IMR-90 (cell line): ENCODE results near the gene NPBWR2. TPM values are rescaled to one million over a fixed set of nuclear protein-coding genes. Genes with fewer than 3 reads are reported as not detected.

ENCODE experiments used
- ATAC-seq: fragments of 200-7000 bp; cut with Tn5 transposase; 2 replicates; pipeline ENCODE4 v1.9.1; 2020; ENCODE audit warnings: low read depth, mild to moderate bottlenecking, moderate library complexity
- BruUV-seq: library from RNA; stranded (reverse); fragments of 400-500 nt; replicated peaks from 2 replicates; lab custom pipeline; 2021; lab: Mats Ljungman, UMichigan
- CTCF ChIA-PET: fragments of 300-600 bp; formaldehyde crosslinking; extraction: SDS; loops from one replicate; lab custom pipeline; 2021; ENCODE audit warnings: antibody characterized with exemption; lab: Yijun Ruan, JAX
- POLR2A ChIA-PET: fragments of 300-600 bp; sonication (Branson Sonifier 250); formaldehyde crosslinking; loops from one replicate; lab custom pipeline; 2022; ENCODE audit warnings: antibody characterized with exemption; ENCODE audit not compliant: unreplicated experiment; lab: Charles Lee
- DNase-seq: peaks from one replicate; pipeline ENCODE4 v3.0.0; 2013
- H2AFZ ChIP-seq: replicated peaks from 2 replicates; pipeline ENCODE3; 2013; ENCODE audit warnings: low read length, mild to moderate bottlenecking; ENCODE audit not compliant: poor library complexity
- H2AK5ac ChIP-seq: 2 replicates; pipeline ENCODE4 v1.6.1; 2013; ENCODE audit warnings: low read depth, low read length, inconsistent platforms
- H2AK9ac ChIP-seq: replicated peaks from 2 replicates; pipeline ENCODE3; 2013; ENCODE audit warnings: mild to moderate bottlenecking, low read depth, low read length, moderate library complexity; ENCODE audit not compliant: poor library complexity
- H2BK120ac ChIP-seq: 2 replicates; pipeline ENCODE4 v1.6.1; 2013; ENCODE audit warnings: low read depth, low read length, inconsistent platforms
- H2BK15ac ChIP-seq: 3 replicates; pipeline ENCODE4 v1.6.1; 2013; ENCODE audit warnings: low read depth, low read length, inconsistent platforms
- H2BK20ac ChIP-seq: 2 replicates; pipeline ENCODE4 v1.6.1; 2013; ENCODE audit warnings: low read depth, mild to moderate bottlenecking, inconsistent platforms, low read length, moderate library complexity
- H2BK5ac ChIP-seq: 2 replicates; pipeline ENCODE4 v1.6.1; 2013; ENCODE audit warnings: mild to moderate bottlenecking, low read depth, low read length, inconsistent platforms; ENCODE audit not compliant: poor library complexity, severe bottlenecking
- H3K14ac ChIP-seq: replicated peaks from 2 replicates; pipeline ENCODE4 v1.6.1; 2013; ENCODE audit warnings: low read depth, low read length, inconsistent platforms
- H3K18ac ChIP-seq: 2 replicates; pipeline ENCODE4 v1.6.1; 2013; ENCODE audit warnings: low read depth, low read length, control low read depth
- H3K23ac ChIP-seq: 2 replicates; pipeline ENCODE4 v1.6.1; 2013; ENCODE audit warnings: low read depth, low read length, inconsistent platforms
- H3K27ac ChIP-seq: 2 replicates; pipeline ENCODE4 v1.5.1; 2013; ENCODE audit warnings: mild to moderate bottlenecking, control low read depth, low read length; ENCODE audit not compliant: insufficient read depth
- H3K27me3 ChIP-seq: 2 replicates; pipeline ENCODE4 v1.6.1; 2013; ENCODE audit warnings: low read length; ENCODE audit not compliant: control insufficient read depth, insufficient read depth
- H3K36me3 ChIP-seq: 2 replicates; pipeline ENCODE4 v1.6.1; 2013; ENCODE audit warnings: low read length, mixed read lengths; ENCODE audit not compliant: control insufficient read depth, insufficient read depth
- H3K4ac ChIP-seq: 2 replicates; pipeline ENCODE4 v1.6.1; 2013; ENCODE audit warnings: low read depth, low read length, inconsistent platforms
- H3K4me1 ChIP-seq: 2 replicates; pipeline ENCODE4 v1.6.1; 2013; ENCODE audit warnings: low read length, mixed read lengths; ENCODE audit not compliant: control insufficient read depth, insufficient read depth
- H3K4me2 ChIP-seq: 2 replicates; pipeline ENCODE4 v1.6.1; 2013; ENCODE audit warnings: low read depth, mild to moderate bottlenecking, control low read depth, low read length, moderate library complexity
- H3K4me3 ChIP-seq: 2 replicates; pipeline ENCODE4 v1.5.1; 2013; ENCODE audit warnings: low read depth, mild to moderate bottlenecking, control low read depth, low read length, moderate library complexity; ENCODE audit not compliant: insufficient read depth
- H3K56ac ChIP-seq: 2 replicates; pipeline ENCODE4 v1.6.1; 2013; ENCODE audit warnings: low read length, inconsistent platforms; ENCODE audit not compliant: insufficient read depth; ENCODE audit errors: extremely low read depth
- H3K79me1 ChIP-seq, 2 experiments: 2 replicates each; pipeline ENCODE4 v1.6.1; 2013; ENCODE audit warnings: low read length in 2 of 2, inconsistent platforms in 1 of 2, low read depth in 1 of 2
- H3K9ac ChIP-seq: 2 replicates; pipeline ENCODE4 v1.6.1; 2013; ENCODE audit warnings: low read depth, low read length, control low read depth
- H3K9me1 ChIP-seq: 2 replicates; pipeline ENCODE4 v1.6.1; 2013; ENCODE audit warnings: low read length, inconsistent platforms; ENCODE audit not compliant: insufficient read depth
- H3K9me3 ChIP-seq: 2 replicates; pipeline ENCODE4 v1.6.1; 2013; ENCODE audit warnings: low read length; ENCODE audit not compliant: control insufficient read depth, insufficient read depth
- H4K20me1 ChIP-seq: 2 replicates; pipeline ENCODE4 v1.6.1; 2013; ENCODE audit warnings: low read length, inconsistent platforms; ENCODE audit not compliant: insufficient read depth
- H4K5ac ChIP-seq: 2 replicates; pipeline ENCODE4 v1.6.1; 2013; ENCODE audit warnings: mild to moderate bottlenecking, low read depth, low read length, control low read depth
- H4K8ac ChIP-seq, 2 experiments: 2 replicates each; pipeline ENCODE4 v1.6.1; 2013; ENCODE audit warnings: low read depth in 2 of 2, low read length in 2 of 2, control low read depth in 1 of 2, inconsistent platforms in 1 of 2
- H4K91ac ChIP-seq: 2 replicates; pipeline ENCODE4 v1.6.1; 2013; ENCODE audit warnings: low read depth, low read length, inconsistent platforms; ENCODE audit not compliant: insufficient read depth
- BHLHE40 ChIP-seq: fragments of 150-350 bp; IDR thresholded peaks from 2 replicates; pipeline ENCODE4 v1.6.1; 2016; ENCODE audit warnings: mild to moderate bottlenecking, low read depth, low read length
- CEBPB ChIP-seq: IDR thresholded peaks from 2 replicates; pipeline ENCODE4 v1.6.1; 2012; ENCODE audit warnings: low read depth, low read length, improper control_type of control experiment
- CHD1 ChIP-seq: IDR thresholded peaks from 2 replicates; pipeline ENCODE4 v1.6.1; 2012; ENCODE audit warnings: low read depth, low read length, improper control_type of control experiment
- MXI1 ChIP-seq: IDR thresholded peaks from 2 replicates; pipeline ENCODE4 v1.6.1; 2012; ENCODE audit warnings: low read depth, mild to moderate bottlenecking, low read length, moderate library complexity, borderline replicate concordance
- POLR2A ChIP-seq: IDR thresholded peaks from 2 replicates; pipeline ENCODE4 v1.6.1; 2012; ENCODE audit warnings: mild to moderate bottlenecking, low read depth, low read length
- RAD21 ChIP-seq: IDR thresholded peaks from 2 replicates; pipeline ENCODE4 v1.6.1; 2012; ENCODE audit warnings: low read length, improper control_type of control experiment
- RCOR1 ChIP-seq: IDR thresholded peaks from 2 replicates; pipeline ENCODE4 v1.6.1; 2012; ENCODE audit warnings: mild to moderate bottlenecking, low read length, improper control_type of control experiment; ENCODE audit not compliant: insufficient replicate concordance
- RFX5 ChIP-seq: IDR thresholded peaks from 2 replicates; pipeline ENCODE4 v1.8.0; 2012; ENCODE audit warnings: low read depth, mild to moderate bottlenecking, low read length, moderate library complexity
- SMC3 ChIP-seq: fragments of 150-350 bp; IDR thresholded peaks from 2 replicates; pipeline ENCODE4 v1.6.1; 2016; ENCODE audit warnings: low read depth, mild to moderate bottlenecking, antibody characterized with exemption, low read length, moderate library complexity
- WGBS, 2 experiments: methylation state at CpG; one replicate each; pipeline versions ENCODE4 v1.1.5 to v1.1.7; 2013; ENCODE audit warnings: missing lambda C conversion rate in 2 of 2; ENCODE audit not compliant: insufficient read length in 1 of 2; ENCODE audit errors: extremely low coverage in 2 of 2; 5-methylcytosine and 5-hydroxymethylcytosine counted together
- dilution Hi-C: fragments of 300-500 bp; cut with HindIII; formaldehyde crosslinking; loops from one replicate; pipeline ENCODE4 v1.14.3; 2018; ENCODE audit warnings: low sequenced_read_pairs; ENCODE audit not compliant: unreplicated experiment
- in situ Hi-C: fragments of 300-500 bp; cut with MboI; formaldehyde crosslinking; loops from 3 replicates; pipeline ENCODE4 v1.14.3; 2019; ENCODE audit warnings: low sequenced_read_pairs, inconsistent platforms, mixed read lengths
- intact Hi-C: fragments of 100-400 bp; cut with micrococcal nuclease; formaldehyde crosslinking; loops from 2 replicates; pipeline ENCODE4 v1.10.0; 2022
- polyA plus RNA-seq, 3 experiments: library from polyadenylated mRNA; depleted of rRNA; stranded (reverse); fragments of >200 nt; gene quantifications; 2 replicates each; pipeline ENCODE4 v1.2.3, GENCODE V29; 2012; ENCODE audit warnings: low replicate concordance in 1 of 3
- total RNA-seq: library from RNA; depleted of rRNA; stranded (reverse); fragments of >200 nt; gene quantifications from 2 replicates; pipeline ENCODE4 v1.2.3, GENCODE V29; 2012
- TF ChIP-seq, protein P1 (sequence below): fragments of 150-350 bp; IDR thresholded peaks from 2 replicates; pipeline ENCODE4 v1.6.1; 2016; ENCODE audit warnings: low read depth, mild to moderate bottlenecking, low read length, moderate library complexity, borderline replicate concordance

NPBWR2 gene
- total and polyA plus RNA-seq, 2 of the 4 experiments (the other 2 are of a cell fraction), result not detected

DNA sequence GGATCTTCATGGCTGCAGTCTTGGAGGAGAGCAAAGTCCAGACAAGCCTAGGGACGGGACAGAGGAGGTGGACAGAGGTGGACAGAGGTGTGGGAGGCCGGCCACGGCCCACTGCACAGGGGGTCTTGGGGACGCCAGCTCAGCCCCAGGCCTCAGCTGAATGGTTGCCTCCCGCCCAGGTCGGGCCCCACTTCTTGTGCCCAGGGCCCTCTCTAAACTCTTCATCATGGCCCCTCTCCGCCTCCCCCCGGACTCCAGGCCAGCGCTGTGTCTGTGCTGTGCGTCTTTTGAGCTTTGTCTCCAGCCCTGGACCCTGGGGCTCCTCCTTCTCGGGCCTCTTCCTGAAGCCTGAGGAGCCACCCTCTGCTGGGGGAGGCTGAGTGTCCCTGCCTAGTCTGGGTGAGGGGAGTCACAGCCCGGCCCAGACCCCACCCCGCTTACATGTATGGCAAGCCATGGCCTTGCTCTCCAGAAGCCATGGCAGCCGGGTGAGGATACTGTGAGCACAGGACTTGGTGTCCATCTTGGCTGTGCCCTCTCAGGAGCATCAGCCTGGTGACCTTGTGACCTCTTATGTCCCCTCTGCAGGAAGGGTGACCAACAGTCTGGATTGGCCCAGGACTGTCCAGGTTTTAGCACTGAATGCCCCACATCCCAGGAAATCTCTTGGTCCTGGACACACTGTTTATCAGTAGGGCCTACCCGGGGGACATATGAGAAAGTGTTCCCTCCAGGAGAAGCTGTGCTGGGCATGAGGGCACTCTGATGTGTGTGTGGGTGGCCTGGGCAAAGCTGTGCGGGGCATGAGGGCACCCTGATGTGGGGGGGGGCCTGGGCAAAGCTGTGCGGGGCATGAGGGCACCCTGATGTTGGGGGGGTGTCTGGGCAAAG, 9.4 kb upstream of the NPBWR2 start:
- no peaks in the 10 kb centered on the region for H3K79me1 ChIP-seq
- no peak overlapping the region for H4K91ac ChIP-seq
- dilution Hi-C loops (no loop called here), intact Hi-C loops (no loop called here), in situ Hi-C loops (no loop called here)
- no peak overlapping the region for H3K4me2 ChIP-seq
- H4K5ac ChIP-seq, result no peak overlapping the region
- no peak overlapping the region for H3K27ac ChIP-seq
- H3K9me3 ChIP-seq, result no peaks in the 10 kb centered on the region
- H3K9ac ChIP-seq, result no peak overlapping the region
- H2BK15ac ChIP-seq, result no peak overlapping the region
- no peak overlapping the region for H2AK5ac ChIP-seq
- no peaks in the 10 kb centered on the region for H3K9me1 ChIP-seq
- H3K36me3 ChIP-seq, result no peaks in the 10 kb centered on the region
- 49% methylated on average over 3 of the region's 17 CpGs; no CpG with 5 or more reads in 1 of the 2 experiments for WGBS, 2 experiments
- H3K23ac ChIP-seq, result no peak overlapping the region
- no peak overlapping the region for H2BK20ac ChIP-seq
- no peak overlapping the region for H3K18ac ChIP-seq
- H2AFZ ChIP-seq, result no peak overlapping the region
- no peak overlapping the region for H2BK120ac ChIP-seq
- BruUV-seq, result no TSS peak
- H3K4ac ChIP-seq, result no peak overlapping the region
- H3K4me1 ChIP-seq, result no peaks in the 10 kb centered on the region
- H3K14ac ChIP-seq, result no peak overlapping the region
- no peak for ATAC-seq
- CTCF ChIA-PET, result interaction anchor here (0.7 kb wide), 1 partner anchor 579 kb away, joined by 3 read pairs; no protein-coding TSS in a partner anchor
- no peak overlapping the region for H2BK5ac ChIP-seq
- H2AK9ac ChIP-seq, result no peak overlapping the region
- peaks cover 31% of the 10 kb centered on the region for H3K27me3 ChIP-seq
- H3K4me3 ChIP-seq, result no peak overlapping the region
- TF ChIP-seq CEBPB (no peak), CHD1 (no peak), BHLHE40 (no peak), RFX5 (no peak), RCOR1 (no peak), POLR2A (no peak), SMC3 (no peak), MXI1 (no peak), RAD21 (no peak)
- TF ChIP-seq, protein P1, sequence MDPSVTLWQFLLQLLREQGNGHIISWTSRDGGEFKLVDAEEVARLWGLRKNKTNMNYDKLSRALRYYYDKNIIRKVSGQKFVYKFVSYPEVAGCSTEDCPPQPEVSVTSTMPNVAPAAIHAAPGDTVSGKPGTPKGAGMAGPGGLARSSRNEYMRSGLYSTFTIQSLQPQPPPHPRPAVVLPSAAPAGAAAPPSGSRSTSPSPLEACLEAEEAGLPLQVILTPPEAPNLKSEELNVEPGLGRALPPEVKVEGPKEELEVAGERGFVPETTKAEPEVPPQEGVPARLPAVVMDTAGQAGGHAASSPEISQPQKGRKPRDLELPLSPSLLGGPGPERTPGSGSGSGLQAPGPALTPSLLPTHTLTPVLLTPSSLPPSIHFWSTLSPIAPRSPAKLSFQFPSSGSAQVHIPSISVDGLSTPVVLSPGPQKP, result no peak
- no peaks in the 10 kb centered on the region for H4K20me1 ChIP-seq
- no peak overlapping the region for H3K56ac ChIP-seq
- DNase-seq, result no peak
- H4K8ac ChIP-seq, result no peak overlapping the region
- POLR2A ChIA-PET, result no interaction called here
